K562 (cell line): ENCODE measurements around the gene CCSER2. TPM values are rescaled to one million over a fixed set of nuclear protein-coding genes. Genes with fewer than 3 reads are reported as not detected.

ENCODE experiments used
- ATAC-seq: fragments of 200-7000 bp; cut with Tn5 transposase; 3 replicates; pipeline ENCODE4 v1.9.1; 2020; ENCODE audit warnings: moderate library complexity
- BruUV-seq: library from RNA; stranded (reverse); fragments of 400-500 nt; replicated peaks from 2 replicates; lab custom pipeline; 2021; lab: Mats Ljungman, UMichigan
- CTCF ChIA-PET: fragments of 300-600 bp; formaldehyde crosslinking; extraction: SDS; loops from one replicate; lab custom pipeline; 2021; ENCODE audit warnings: low intra/inter-chr PET ratio; lab: Yijun Ruan, JAX
- POLR2A ChIA-PET: fragments of 300-600, 350-650 bp; sonication (Branson Sonifier 250); formaldehyde crosslinking; extraction: SDS; loops from one replicate; lab custom pipeline; 2021; ENCODE audit warnings: antibody characterized with exemption, inconsistent platforms; lab: Yijun Ruan, JAX
- DNase-seq, 4 experiments: peaks; one replicate each; pipeline versions ENCODE4 v3.0.0 to v3.0.0-alpha.2; 2011 to 2018; ENCODE audit warnings: low spot score in 3 of 4, mixed read lengths in 3 of 4; ENCODE audit errors: extremely low read depth in 1 of 4
- FAIRE-seq: peaks from 2 replicates; lab custom pipeline; 2011; peaks lifted over from hg19 to GRCh38; lab: Jason Lieb, UNC
- H2AFZ ChIP-seq: 2 replicates; pipeline ENCODE4 v1.6.0; 2011; ENCODE audit warnings: low read depth, low read length, control low read depth, inconsistent platforms
- H3K27ac ChIP-seq: fragments of 200-600 bp; 3 replicates; pipeline ENCODE4 v1.8.0; 2011; ENCODE audit warnings: low read depth, mild to moderate bottlenecking, control low read depth, inconsistent platforms, low read length, moderate library complexity, mixed read lengths; ENCODE audit errors: extremely low read depth
- H3K27me3 ChIP-seq, 2 experiments: fragments of 300-600 bp in 1 of 2; 2 replicates in 1 of 2; 3 replicates in 1 of 2; pipeline versions ENCODE4 v1.6.0 to v1.8.0; 2011; ENCODE audit warnings: inconsistent platforms in 2 of 2, low read length in 2 of 2, mild to moderate bottlenecking in 1 of 2, mixed read lengths in 1 of 2, moderate library complexity in 1 of 2; ENCODE audit not compliant: control insufficient read depth in 2 of 2, insufficient read depth in 2 of 2
- H3K36me3 ChIP-seq: fragments of 300-600 bp; 3 replicates; pipeline ENCODE4 v1.8.0; 2011; ENCODE audit warnings: mild to moderate bottlenecking, low read length, inconsistent platforms; ENCODE audit not compliant: control insufficient read depth, insufficient read depth
- H3K4me1 ChIP-seq, 2 experiments: fragments of 200-600 bp in 1 of 2; replicated peaks in 1 of 2; 2 replicates in 1 of 2; 3 replicates in 1 of 2; pipeline versions ENCODE4 v1.5.1 to v1.8.0; 2011; ENCODE audit warnings: inconsistent platforms in 2 of 2, low read length in 2 of 2, mild to moderate bottlenecking in 1 of 2, mixed read lengths in 1 of 2, moderate library complexity in 1 of 2; ENCODE audit not compliant: control insufficient read depth in 2 of 2, insufficient read depth in 2 of 2
- H3K4me2 ChIP-seq: 2 replicates; pipeline ENCODE4 v1.6.1; 2011; ENCODE audit warnings: low read length, control low read depth, inconsistent platforms, mixed read lengths; ENCODE audit not compliant: insufficient read depth
- H3K4me3 ChIP-seq: fragments of 200-600 bp; sonication (generic), shearing (Covaris generic); 2 replicates; pipeline ENCODE4 v1.5.1; 2016; ENCODE audit warnings: control low read depth, inconsistent platforms
- H3K79me2 ChIP-seq: fragments of 200-600 bp; 3 replicates; pipeline ENCODE4 v1.8.0; 2011; ENCODE audit warnings: low read length, inconsistent platforms; ENCODE audit not compliant: control insufficient read depth, insufficient read depth
- H3K9ac ChIP-seq, 2 experiments: 2 replicates each; pipeline versions ENCODE4 v1.6.0 to v1.6.1; 2011; ENCODE audit warnings: low read depth in 2 of 2, low read length in 2 of 2, control low read depth in 1 of 2, inconsistent platforms in 1 of 2, mild to moderate bottlenecking in 1 of 2, mixed read lengths in 1 of 2; ENCODE audit not compliant: insufficient read depth in 1 of 2
- H3K9me1 ChIP-seq: one replicate; pipeline ENCODE4 v1.6.0; 2011; ENCODE audit warnings: inconsistent platforms, mild to moderate bottlenecking, low read length, moderate library complexity; ENCODE audit not compliant: control insufficient read depth, insufficient read depth
- H3K9me3 ChIP-seq: replicated peaks from 2 replicates; pipeline ENCODE4 v1.5.1; 2011; ENCODE audit warnings: low read depth, low read length, inconsistent platforms; ENCODE audit not compliant: control insufficient read depth, insufficient read depth
- H4K20me1 ChIP-seq: replicated peaks from 2 replicates; pipeline ENCODE4 v1.6.1; 2011; ENCODE audit warnings: low read length, inconsistent platforms, mixed read lengths; ENCODE audit not compliant: control insufficient read depth, insufficient read depth
- ATF3 ChIP-seq, 2 experiments: fragments of 450-650 bp in 1 of 2; sonication (generic) in 1 of 2; formaldehyde crosslinking in 1 of 2; IDR thresholded peaks in 1 of 2; conservative IDR thresholded peaks in 1 of 2; 2 replicates each; pipeline versions ENCODE4 v1.6.1 to v1.8.1; 2016 to 2023; ENCODE audit warnings: mild to moderate bottlenecking in 2 of 2, moderate library complexity in 2 of 2, inconsistent platforms in 1 of 2, missing genetic modification reagents in 1 of 2
- NBN ChIP-seq: fragments of 450-650 bp; IDR thresholded peaks from 2 replicates; pipeline ENCODE4 v1.6.1; 2016; ENCODE audit warnings: low read depth, mild to moderate bottlenecking
- POLR2G ChIP-seq: fragments of 200-400 bp; formaldehyde crosslinking; IDR thresholded peaks from 2 replicates; pipeline ENCODE4 v1.6.1; 2017; ENCODE audit warnings: low read depth, mild to moderate bottlenecking, antibody characterized with exemption, low read length, moderate library complexity
- REST ChIP-seq, 2 experiments: fragments of 450-650 bp; formaldehyde crosslinking in 1 of 2; IDR thresholded peaks; 2 replicates each; pipeline versions ENCODE4 v1.4.0 to v1.6.1; 2014 to 2020; ENCODE audit warnings: mild to moderate bottlenecking in 2 of 2, borderline replicate concordance in 1 of 2, low read depth in 1 of 2
- RFX7 ChIP-seq: fragments of 250-450 bp; sonication (Bioruptor Pico); IDR thresholded peaks from 2 replicates; pipeline ENCODE4 v1.5.1; 2021; ENCODE audit warnings: mild to moderate bottlenecking
- SIN3B ChIP-seq: fragments of 450-650 bp; IDR thresholded peaks from 2 replicates; pipeline ENCODE4 v1.6.1; 2017; ENCODE audit warnings: low read depth, mild to moderate bottlenecking, moderate library complexity
- ZNF12 ChIP-seq: sonication (generic); formaldehyde crosslinking; IDR thresholded peaks from 2 replicates; pipeline ENCODE4 v1.4.0; 2020; ENCODE audit warnings: mild to moderate bottlenecking, missing genetic modification reagents
- ZNF589 ChIP-seq: fragments of 200-800 bp; sonication (Bioruptor generic); IDR thresholded peaks from 2 replicates; pipeline ENCODE4 v1.6.1; 2016; ENCODE audit warnings: low read depth, missing genetic modification characterization, missing compliant biosample characterization
- WGBS: fragments of 100-300 bp; shearing (Covaris generic); methylation state at CpG from one replicate; pipeline ENCODE4 v1.1.6; 2016; ENCODE audit warnings: low coverage, mixed read lengths; ENCODE audit not compliant: insufficient coverage; ENCODE audit errors: missing lambda C conversion rate; 5-methylcytosine and 5-hydroxymethylcytosine counted together
- in situ Hi-C: fragments of 300-500 bp; cut with MboI; formaldehyde crosslinking; loops from 4 replicates; pipeline ENCODE4 v1.15.0; 2018; ENCODE audit warnings: inconsistent platforms, mixed read lengths
- intact Hi-C: fragments of 100-400 bp; cut with micrococcal nuclease; formaldehyde crosslinking; loops from 2 replicates; pipeline ENCODE4 v1.14.2; 2022
- polyA plus RNA-seq, 8 experiments: library from polyadenylated mRNA; depleted of rRNA in 4 of 8; stranded (reverse) in 5 of 8; unstranded in 3 of 8; fragments of >200 nt; fragmentation: Nextera tagmentation in 2 of 8; fragmentation: Illumina TruSeq in 1 of 8; extraction: Ambion mirVana in 2 of 8; extraction: Trizol in 1 of 8; gene quantifications; 2 replicates each; pipeline versions ENCODE4 v1.2.1 to v1.2.3, GENCODE V29; 2011 to 2014; ENCODE audit warnings: inconsistent platforms in 1 of 8, missing spikeins in 1 of 8
- total RNA-seq, 7 experiments: library from RNA; depleted of rRNA in 6 of 7; stranded (reverse); fragments of >200 nt in 6 of 7; fragmentation: Illumina TruSeq in 2 of 7; extraction: Trizol in 2 of 7; gene quantifications; 2 replicates each; pipeline versions ENCODE4 v1.2.1 to v1.2.3, GENCODE V29; 2011 to 2021; ENCODE audit warnings: low replicate concordance in 1 of 7
- TF ChIP-seq, protein P1 (sequence below), 3 experiments: fragments of 200-800 bp in 1 of 3; fragments of 250-450 bp in 1 of 3; fragments of 450-650 bp in 1 of 3; sonication (Bioruptor Pico) in 1 of 3; sonication (Bioruptor generic) in 1 of 3; formaldehyde crosslinking in 1 of 3; IDR thresholded peaks; 2 replicates each; pipeline versions ENCODE4 v1.6.1 to v1.8.0; 2016 to 2022; ENCODE audit warnings: mild to moderate bottlenecking in 2 of 3, missing genetic modification characterization in 2 of 3, missing compliant biosample characterization in 1 of 3, moderate library complexity in 1 of 3

Gene CCSER2
- total and polyA plus RNA-seq, 9 of the 15 experiments (the other 6 are each of a cell fraction or from before 2014, with no cell fraction given): 2.7 to 15.1 (median 9.7) TPM

GRCh38 chr10:84562592-84562991, 234.2 kb downstream of the CCSER2 start:
- H2AFZ ChIP-seq: no peak overlapping the region
- H3K4me2 ChIP-seq: no peak overlapping the region
- no peak for DNase-seq
- no TSS peak for BruUV-seq
- FAIRE-seq: peak; percentile 35
- H3K4me1 ChIP-seq: no peaks in the 10 kb centered on the region
- ChIA-PET CTCF (no interaction called here), POLR2A (no interaction called here)
- intact Hi-C loops: no loop called here
- 11% methylated on average over 6 of the region's 6 CpGs for WGBS
- H3K4me3 ChIP-seq: no peak overlapping the region
- no peaks in the 10 kb centered on the region for H3K79me2 ChIP-seq
- H3K27ac ChIP-seq: no peak overlapping the region
- no peaks in the 10 kb centered on the region for H3K36me3 ChIP-seq
- peaks cover 0 to 5% of the 10 kb centered on the region in 2 experiments; a peak in 2 of 5 replicates for H3K27me3 ChIP-seq
- in situ Hi-C loops: no loop called here
- H3K9ac ChIP-seq: no peak overlapping the region
- ATAC-seq: no peak
- H4K20me1 ChIP-seq: no peaks in the 10 kb centered on the region
- H3K9me1 ChIP-seq: no peaks in the 10 kb centered on the region
- no peaks in the 10 kb centered on the region for H3K9me3 ChIP-seq
- TF ChIP-seq, protein P1, sequence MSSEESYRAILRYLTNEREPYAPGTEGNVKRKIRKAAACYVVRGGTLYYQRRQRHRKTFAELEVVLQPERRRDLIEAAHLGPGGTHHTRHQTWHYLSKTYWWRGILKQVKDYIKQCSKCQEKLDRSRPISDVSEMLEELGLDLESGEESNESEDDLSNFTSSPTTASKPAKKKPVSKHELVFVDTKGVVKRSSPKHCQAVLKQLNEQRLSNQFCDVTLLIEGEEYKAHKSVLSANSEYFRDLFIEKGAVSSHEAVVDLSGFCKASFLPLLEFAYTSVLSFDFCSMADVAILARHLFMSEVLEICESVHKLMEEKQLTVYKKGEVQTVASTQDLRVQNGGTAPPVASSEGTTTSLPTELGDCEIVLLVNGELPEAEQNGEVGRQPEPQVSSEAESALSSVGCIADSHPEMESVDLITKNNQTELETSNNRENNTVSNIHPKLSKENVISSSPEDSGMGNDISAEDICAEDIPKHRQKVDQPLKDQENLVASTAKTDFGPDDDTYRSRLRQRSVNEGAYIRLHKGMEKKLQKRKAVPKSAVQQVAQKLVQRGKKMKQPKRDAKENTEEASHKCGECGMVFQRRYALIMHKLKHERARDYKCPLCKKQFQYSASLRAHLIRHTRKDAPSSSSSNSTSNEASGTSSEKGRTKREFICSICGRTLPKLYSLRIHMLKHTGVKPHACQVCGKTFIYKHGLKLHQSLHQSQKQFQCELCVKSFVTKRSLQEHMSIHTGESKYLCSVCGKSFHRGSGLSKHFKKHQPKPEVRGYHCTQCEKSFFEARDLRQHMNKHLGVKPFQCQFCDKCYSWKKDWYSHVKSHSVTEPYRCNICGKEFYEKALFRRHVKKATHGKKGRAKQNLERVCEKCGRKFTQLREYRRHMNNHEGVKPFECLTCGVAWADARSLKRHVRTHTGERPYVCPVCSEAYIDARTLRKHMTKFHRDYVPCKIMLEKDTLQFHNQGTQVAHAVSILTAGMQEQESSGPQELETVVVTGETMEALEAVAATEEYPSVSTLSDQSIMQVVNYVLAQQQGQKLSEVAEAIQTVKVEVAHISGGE (CRISPR knock-in tag; IDR thresholded peaks at IDR 0.05): no peak
- TF ChIP-seq REST (IDR thresholded peaks at IDR 0.05; ENCODE audit: borderline replicate concordance): no peak
- TF ChIP-seq REST (CRISPR knock-in tag; IDR thresholded peaks at IDR 0.05; ENCODE audit: low read depth): no peak
- TF ChIP-seq ATF3 (IDR thresholded peaks at IDR 0.05): peak; percentile 78
- TF ChIP-seq ATF3 (CRISPR knock-in tag; conservative IDR thresholded peaks at IDR 0.05): no peak
- no peak for TF ChIP-seq POLR2G
- no peak for TF ChIP-seq ZNF589 (CRISPR knock-in tag)
- no peak for TF ChIP-seq RFX7
- TF ChIP-seq NBN: no peak
- TF ChIP-seq SIN3B: no peak
- no peak for TF ChIP-seq ZNF12 (CRISPR knock-in tag)
